ENCODE measurements around the gene EBLN1. TPM values are rescaled to one million over a fixed set of nuclear protein-coding genes. Genes with fewer than 3 reads are reported as not detected.

EBLN1 gene
- total and polyA plus RNA-seq, 7 experiments from 2014 or later: not detected

DNA sequence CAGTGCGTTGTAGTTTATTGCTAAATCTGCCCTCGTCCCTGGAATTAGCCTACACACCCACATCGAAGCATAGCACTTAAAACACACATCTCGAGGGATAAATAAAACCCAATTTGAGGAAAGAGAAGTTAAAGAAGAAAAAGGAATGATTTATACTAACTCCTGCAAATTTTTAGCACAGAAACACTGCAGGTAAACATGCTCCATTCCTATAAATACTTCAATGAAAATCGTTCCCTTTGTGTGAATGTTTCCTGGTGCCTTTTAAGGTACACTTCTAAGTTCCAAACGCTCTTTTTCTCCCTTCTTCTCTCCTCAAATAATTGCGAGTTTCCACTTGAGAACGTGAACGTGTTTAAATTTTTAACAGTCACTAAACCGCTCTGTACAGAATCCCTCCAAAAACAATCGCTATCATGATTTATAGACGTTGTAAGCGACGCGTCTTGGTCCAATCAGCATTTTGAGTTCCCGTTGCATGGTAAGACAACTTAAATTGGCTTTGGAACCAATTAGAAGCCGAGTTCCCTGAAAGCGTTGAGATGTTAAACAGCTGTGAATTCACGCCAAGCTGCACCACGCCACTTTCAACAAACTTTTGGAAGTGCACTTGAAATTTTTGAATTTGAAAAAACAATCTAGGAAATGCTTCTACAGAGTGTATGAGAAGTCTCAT lies 12.5 kb upstream of the EBLN1 start:
- Mint-ChIP-seq H3K27ac (peak overlapping the region; percentile 96 to 100 (median 99)), H3K4me1 (peaks cover 11 to 27% (median 15%) of the 10 kb centered on the region in 7 donors), H3K4me3 (peak overlapping the region; percentile 84 to 99 (median 94)), H3K27me3 (peaks cover 0 to 19% (median 4%) of the 10 kb centered on the region in 5 donors), H3K36me3 (peaks cover 0 to 5% (median 0%) of the 10 kb centered on the region in 5 donors), H3K9me3 (peaks cover 0 to 14% (median 0%) of the 10 kb centered on the region in 11 donors)
- intact Hi-C loops (cut with micrococcal nuclease): no loop called here
- Histone ChIP-seq H3K9me3 (ENCODE audit: control insufficient read depth in 2 of 3, low read length in 3 of 3) (no peaks in the 10 kb centered on the region), H3K36me3 (ENCODE audit: control insufficient read depth in 2 of 3, insufficient read depth in 3 of 3, low read length in 3 of 3) (no peaks in the 10 kb centered on the region), H3K27me3 (ENCODE audit: control insufficient read depth in 2 of 2, insufficient read depth in 2 of 2, low read length in 2 of 2) (no peaks in the 10 kb centered on the region), H3K4me1 (ENCODE audit: control insufficient read depth in 2 of 2, insufficient read depth in 2 of 2, low read length in 2 of 2) (peaks cover 6 to 8% of the 10 kb centered on the region in 2 donors), H3K27ac (ENCODE audit: low read depth, low read length) (peak overlapping the region; percentile 46), H3K4me3 (ENCODE audit: low read length) (peak overlapping the region; percentile 85)
- ChIA-PET CTCF (no interaction called here), POLR2A (interaction anchor here (0.6 to 3.8 kb wide), 19 partner anchors 9 to 705 kb away, joined by 3 to 72 read pairs (median 6); partner anchors contain the start of genes BMI1, COMMD3, DNAJC1 and SKIDA1)
- peak in 7 of 9 donors; percentile 38 to 65 (median 52) for DNase-seq
- peak; percentile 28 for ATAC-seq

DNA sequence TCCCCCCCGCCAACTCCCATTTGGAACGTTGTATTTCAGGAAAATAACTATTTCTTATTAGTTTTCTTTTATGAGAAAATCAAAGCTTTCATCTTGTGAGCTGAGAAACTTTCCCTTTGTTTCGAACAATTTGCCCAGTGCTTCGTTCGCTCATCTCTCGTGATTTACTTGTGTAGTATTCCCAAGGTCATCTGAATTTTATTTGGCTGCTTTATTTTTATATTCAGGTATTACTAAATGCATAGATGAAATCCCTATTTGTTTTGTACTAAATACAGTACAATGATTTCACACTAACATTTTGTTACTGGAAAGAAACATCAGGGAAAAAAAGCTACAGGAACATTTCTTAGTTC lies 12.0 kb upstream of the EBLN1 start:
- H3K4me1 Mint-ChIP-seq: peaks cover 11 to 27% (median 15%) of the 10 kb centered on the region in 7 donors
- intact Hi-C loops (cut with micrococcal nuclease): loop anchor here (1.0 to 10.0 kb wide), 16 partner anchors 22 to 1209 kb away; partner anchors contain the start of genes COMMD3 (in 2 of the 2), DNAJC1 (in 2 of the 2), MLLT10 (in 2 of the 2) and BMI1 (in 1 of the 2)
- H3K9me3 Mint-ChIP-seq: peaks cover 0 to 14% (median 0%) of the 10 kb centered on the region in 11 donors
- H3K4me1 ChIP-seq (ENCODE audit: control insufficient read depth in 2 of 2, insufficient read depth in 2 of 2, low read length in 2 of 2): peaks cover 6 to 8% of the 10 kb centered on the region in 2 donors
- no peak for DNase-seq
- no peaks in the 10 kb centered on the region for H3K27me3 ChIP-seq (ENCODE audit: control insufficient read depth in 2 of 2, insufficient read depth in 2 of 2, low read length in 2 of 2)
- H3K4me3 ChIP-seq (ENCODE audit: low read length): peak overlapping the region; percentile 85
- H3K9me3 ChIP-seq (ENCODE audit: control insufficient read depth in 2 of 3, low read length in 3 of 3): no peaks in the 10 kb centered on the region
- H3K36me3 Mint-ChIP-seq: peaks cover 0 to 5% (median 0%) of the 10 kb centered on the region in 5 donors
- ChIA-PET CTCF (interaction anchor here (0.9 kb wide), 1 partner anchor 734 kb away, joined by 3 read pairs; no protein-coding TSS in a partner anchor), POLR2A (interaction anchor here (0.6 to 3.8 kb wide), 25 partner anchors 9 to 704 kb away, joined by 3 to 72 read pairs (median 4); partner anchors contain the start of genes BMI1, COMMD3, DNAJC1 and SKIDA1)
- H3K36me3 ChIP-seq (ENCODE audit: control insufficient read depth in 2 of 3, insufficient read depth in 3 of 3, low read length in 3 of 3): no peaks in the 10 kb centered on the region
- H3K4me3 Mint-ChIP-seq: peak overlapping the region; percentile 84 to 99 (median 94)
- no peak for ATAC-seq
- peak overlapping the region; percentile 96 to 100 (median 99) for H3K27ac Mint-ChIP-seq
- H3K27me3 Mint-ChIP-seq: peaks cover 0 to 20% (median 5%) of the 10 kb centered on the region in 5 donors
- peak overlapping the region; percentile 46 for H3K27ac ChIP-seq (ENCODE audit: low read depth, low read length)

DNA sequence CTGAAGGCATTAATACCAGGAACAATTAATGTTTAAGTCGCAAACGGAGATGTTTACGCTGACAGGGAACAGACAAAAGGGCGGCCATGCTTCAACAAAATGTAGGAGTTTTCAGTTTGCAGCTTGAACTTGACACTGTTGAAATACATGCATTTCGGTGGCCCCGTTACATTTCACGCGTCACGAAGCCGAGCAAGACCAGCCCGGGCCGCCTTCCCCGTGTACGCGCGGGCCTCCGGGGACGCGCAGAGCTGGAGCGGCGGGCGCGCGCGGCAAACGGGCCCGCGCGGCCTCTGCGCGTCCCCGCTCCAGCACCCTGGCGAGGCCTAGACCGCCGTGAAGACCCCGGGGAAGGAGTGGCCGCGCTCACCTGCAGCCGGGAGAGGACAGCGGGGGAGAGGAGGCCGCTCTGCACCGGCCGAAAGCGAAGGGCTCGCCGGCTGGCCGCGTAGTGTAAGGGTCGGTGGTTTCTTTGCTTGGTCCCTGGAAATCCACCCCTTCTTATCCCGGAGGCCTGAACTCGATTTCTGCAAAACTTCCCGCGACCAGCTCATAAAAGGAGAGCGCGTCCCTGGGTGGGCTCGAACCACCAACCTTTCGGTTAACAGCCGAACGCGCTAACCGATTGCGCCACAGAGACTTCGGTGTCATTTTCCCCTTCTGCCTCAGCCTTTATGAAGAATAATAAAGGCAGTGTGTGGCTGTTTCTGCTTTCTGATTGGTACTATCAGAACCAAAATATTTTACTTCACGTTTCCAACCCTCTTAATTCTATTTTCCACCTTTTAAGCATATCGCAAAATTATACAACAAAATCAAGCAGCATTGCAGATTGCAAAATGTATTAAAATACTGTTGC lies 11.4 kb upstream of the EBLN1 start:
- H3K4me1 Mint-ChIP-seq: peaks cover 11 to 27% (median 15%) of the 10 kb centered on the region in 7 donors
- intact Hi-C loops (cut with micrococcal nuclease): loop anchor here (1.0 to 10.0 kb wide), 16 partner anchors 22 to 1209 kb away; partner anchors contain the start of genes COMMD3 (in 2 of the 2), DNAJC1 (in 2 of the 2), MLLT10 (in 2 of the 2) and BMI1 (in 1 of the 2)
- peak overlapping the region; percentile 84 to 99 (median 94) for H3K4me3 Mint-ChIP-seq
- ChIA-PET POLR2A (interaction anchor here (0.6 to 3.8 kb wide), 31 partner anchors 11 to 703 kb away, joined by 3 to 72 read pairs (median 3); partner anchors contain the start of genes BMI1, COMMD3, DNAJC1 and SKIDA1), CTCF (interaction anchor here (0.9 to 1.4 kb wide), 3 partner anchors 87 to 733 kb away, joined by 3 to 6 read pairs (median 4); partner anchors contain the start of gene COMMD3)
- Histone ChIP-seq H3K36me3 (ENCODE audit: control insufficient read depth in 2 of 3, insufficient read depth in 3 of 3, low read length in 3 of 3) (no peaks in the 10 kb centered on the region), H3K27me3 (ENCODE audit: control insufficient read depth in 2 of 2, insufficient read depth in 2 of 2, low read length in 2 of 2) (no peaks in the 10 kb centered on the region), H3K4me3 (ENCODE audit: low read length) (peak overlapping the region; percentile 85), H3K9me3 (ENCODE audit: control insufficient read depth in 2 of 3, low read length in 3 of 3) (no peaks in the 10 kb centered on the region), H3K4me1 (ENCODE audit: control insufficient read depth in 2 of 2, insufficient read depth in 2 of 2, low read length in 2 of 2) (peaks cover 6 to 8% of the 10 kb centered on the region in 2 donors), H3K27ac (ENCODE audit: low read depth, low read length) (peak overlapping the region; percentile 70)
- peaks cover 0 to 20% (median 5%) of the 10 kb centered on the region in 5 donors for H3K27me3 Mint-ChIP-seq
- H3K9me3 Mint-ChIP-seq: peaks cover 0 to 14% (median 0%) of the 10 kb centered on the region in 11 donors
- DNase-seq (peak; percentile 74 to 94 (median 92)), ATAC-seq (peak; percentile 95)
- H3K36me3 Mint-ChIP-seq: peaks cover 0 to 5% (median 0%) of the 10 kb centered on the region in 5 donors
- peak overlapping the region; percentile 96 to 100 (median 99) for H3K27ac Mint-ChIP-seq

DNA sequence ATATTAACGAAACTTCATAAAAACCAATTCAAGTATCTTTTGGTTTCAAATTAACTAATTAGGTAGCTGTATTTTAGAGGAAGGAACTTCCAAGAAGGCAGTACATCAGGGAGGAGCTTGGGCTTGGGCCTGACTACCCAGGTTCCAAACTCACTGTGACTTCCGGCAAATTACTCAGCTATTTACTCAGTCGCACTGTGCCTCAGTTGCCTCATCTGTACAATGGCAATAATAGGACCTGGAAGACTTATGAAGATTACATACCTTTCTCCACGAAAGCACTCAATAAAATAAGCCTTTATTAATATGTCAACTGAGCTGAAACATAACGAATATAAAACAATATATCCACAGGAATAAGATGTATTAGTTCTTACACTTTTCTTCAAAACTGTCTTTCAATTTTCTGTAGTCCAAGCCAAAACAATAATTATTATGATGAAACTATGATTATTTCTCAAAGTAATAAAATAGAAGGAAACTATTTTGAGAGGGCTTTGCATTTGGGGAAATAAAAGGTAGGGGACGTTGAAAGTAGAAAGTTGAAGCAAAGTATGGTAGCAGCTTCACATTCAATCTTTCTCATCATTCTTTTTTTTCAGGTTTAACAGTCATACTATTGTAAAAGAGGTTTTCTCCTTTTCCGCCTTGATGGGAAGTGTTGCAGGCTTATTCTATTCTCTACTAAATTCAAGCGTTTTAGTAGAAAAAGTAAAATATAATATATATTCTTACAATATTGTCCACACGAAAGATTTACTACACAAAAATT lies 10.5 kb upstream of the EBLN1 start:
- peaks cover 11 to 27% (median 15%) of the 10 kb centered on the region in 7 donors for H3K4me1 Mint-ChIP-seq
- H3K36me3 ChIP-seq (ENCODE audit: control insufficient read depth in 2 of 3, insufficient read depth in 3 of 3, low read length in 3 of 3): no peaks in the 10 kb centered on the region
- H3K9me3 ChIP-seq (ENCODE audit: control insufficient read depth in 2 of 3, low read length in 3 of 3): no peaks in the 10 kb centered on the region
- peak overlapping the region; percentile 84 to 99 (median 94) for H3K4me3 Mint-ChIP-seq
- POLR2A ChIA-PET: interaction anchor here (0.8 to 3.8 kb wide), 19 partner anchors 14 to 701 kb away, joined by 3 to 72 read pairs (median 3); partner anchors contain the start of genes BMI1, COMMD3 and DNAJC1
- peak overlapping the region; percentile 85 for H3K4me3 ChIP-seq (ENCODE audit: low read length)
- intact Hi-C loops (cut with micrococcal nuclease): loop anchor here (2.0 to 10.0 kb wide), 5 partner anchors 236 to 868 kb away; no protein-coding TSS in a partner anchor
- peak overlapping the region; percentile 70 for H3K27ac ChIP-seq (ENCODE audit: low read depth, low read length)
- DNase-seq: no peak
- H3K27me3 ChIP-seq (ENCODE audit: control insufficient read depth in 2 of 2, insufficient read depth in 2 of 2, low read length in 2 of 2): no peaks in the 10 kb centered on the region
- peaks cover 0 to 16% (median 5%) of the 10 kb centered on the region in 5 donors for H3K27me3 Mint-ChIP-seq
- H3K36me3 Mint-ChIP-seq: peaks cover 0 to 5% (median 0%) of the 10 kb centered on the region in 5 donors
- H3K4me1 ChIP-seq (ENCODE audit: control insufficient read depth in 2 of 2, insufficient read depth in 2 of 2, low read length in 2 of 2): peaks cover 6 to 8% of the 10 kb centered on the region in 2 donors
- CTCF ChIA-PET: interaction anchor here (1.0 to 1.4 kb wide), 2 partner anchors 88 to 96 kb away, joined by 4 to 6 read pairs; partner anchors contain the start of gene COMMD3
- ATAC-seq: no peak
- H3K9me3 Mint-ChIP-seq: peaks cover 0 to 14% (median 0%) of the 10 kb centered on the region in 11 donors
- H3K27ac Mint-ChIP-seq: peak overlapping the region; percentile 75 to 100 (median 99)

- POLR2A ChIA-PET: interaction anchor here (0.6 to 1.1 kb wide), 3 partner anchors 41 to 700 kb away, joined by 3 to 5 read pairs (median 3); partner anchors contain the start of gene DNAJC1
- H3K27me3 Mint-ChIP-seq: peaks cover 0 to 11% (median 8%) of the 10 kb centered on the region in 5 donors
- H3K4me3 Mint-ChIP-seq: no peak overlapping the region
Observed at GRCh38 chr10:22226599-22226998, 8.8 kb upstream of the EBLN1 start.

More at GRCh38 chr10:22226599-22226998, 8.8 kb upstream of the EBLN1 start:
- no peaks in the 10 kb centered on the region for H3K36me3 ChIP-seq (ENCODE audit: control insufficient read depth in 2 of 3, insufficient read depth in 3 of 3, low read length in 3 of 3)
- peaks cover 11 to 37% (median 20%) of the 10 kb centered on the region in 7 donors for H3K4me1 Mint-ChIP-seq
- no peaks in the 10 kb centered on the region for H3K27me3 ChIP-seq (ENCODE audit: control insufficient read depth in 2 of 2, insufficient read depth in 2 of 2, low read length in 2 of 2)
- peaks cover 0 to 14% (median 0%) of the 10 kb centered on the region in 11 donors for H3K9me3 Mint-ChIP-seq
- intact Hi-C loops (cut with micrococcal nuclease): loop anchor here (10.0 kb wide), 2 partner anchors 328 to 732 kb away; no protein-coding TSS in a partner anchor
- no peak overlapping the region for H3K27ac Mint-ChIP-seq
- no peak for DNase-seq
- CTCF ChIA-PET: interaction anchor here (0.6 to 1.0 kb wide), 4 partner anchors 197 to 434 kb away, joined by 3 to 6 read pairs (median 3); no protein-coding TSS in a partner anchor
- no peak overlapping the region for H3K4me3 ChIP-seq (ENCODE audit: low read length)
- ATAC-seq: no peak
- H3K4me1 ChIP-seq (ENCODE audit: control insufficient read depth in 2 of 2, insufficient read depth in 2 of 2, low read length in 2 of 2): peaks cover 6 to 8% of the 10 kb centered on the region in 2 donors
- no peak overlapping the region for H3K27ac ChIP-seq (ENCODE audit: low read depth, low read length)
- peaks cover 0 to 5% (median 0%) of the 10 kb centered on the region in 5 donors for H3K36me3 Mint-ChIP-seq
- no peaks in the 10 kb centered on the region for H3K9me3 ChIP-seq (ENCODE audit: control insufficient read depth in 2 of 3, low read length in 3 of 3)

All from naive thymus-derived CD4-positive, alpha-beta T cell (primary cell).